Ecto neural progenitor cell (in vitro differentiated cells): ENCODE results near the gene SLC4A4.
"Not testable (repeated sequence)": the region's sequence is repeated elsewhere in the genome, so short reads cannot be mapped to it uniquely, and the experiment has no call there.

Experiments
- DNase-seq: peaks from one replicate; pipeline ENCODE4 v3.0.0-alpha.2; 2018; ENCODE audit warnings: low spot score

Gene SLC4A4

GRCh38 chr4:71360844-71361243, 22.0 kb downstream of the SLC4A4 start:
- DNase-seq, result no peak

GRCh38 chr4:71361476-71361875, 22.7 kb downstream of the SLC4A4 start:
- no peak for DNase-seq

- no peak for DNase-seq
These were observed 27.9 kb downstream of the SLC4A4 start for GRCh38 chr4:71366766-71367165.

GRCh38 chr4:71367546-71367945, 28.7 kb downstream of the SLC4A4 start:
- DNase-seq, result no peak

- DNase-seq, result no peak
These were observed 30.1 kb downstream of the SLC4A4 start for GRCh38 chr4:71368906-71369305.

GRCh38 chr4:71369536-71369935, 30.7 kb downstream of the SLC4A4 start:
- no peak for DNase-seq

- no peak for DNase-seq
These were observed 36.7 kb downstream of the SLC4A4 start for GRCh38 chr4:71375494-71375893.

GRCh38 chr4:71377561-71377960, 38.7 kb downstream of the SLC4A4 start:
- DNase-seq, result no peak

GRCh38 chr4:71379126-71379525, 40.3 kb downstream of the SLC4A4 start:
- DNase-seq, result no peak

GRCh38 chr4:71380788-71381187, 42.0 kb downstream of the SLC4A4 start:
- no peak for DNase-seq

- DNase-seq, result no peak
These were observed 43.5 kb downstream of the SLC4A4 start for GRCh38 chr4:71382125-71382899.

- DNase-seq, result no peak
These were observed 44.2 kb downstream of the SLC4A4 start for GRCh38 chr4:71382900-71383560.

GRCh38 chr4:71383984-71384383, 45.2 kb downstream of the SLC4A4 start:
- DNase-seq, result no peak

GRCh38 chr4:71389149-71389827, 50.5 kb downstream of the SLC4A4 start:
- DNase-seq, result no peak

- DNase-seq, result no peak
These were observed 53.3 kb downstream of the SLC4A4 start for GRCh38 chr4:71392109-71392508.

- DNase-seq, result no peak
These were observed 57.6 kb downstream of the SLC4A4 start for GRCh38 chr4:71396382-71396781.

GRCh38 chr4:71400810-71401209, 62.0 kb downstream of the SLC4A4 start:
- no peak for DNase-seq

GRCh38 chr4:71402616-71403015, 63.8 kb downstream of the SLC4A4 start:
- no peak for DNase-seq

GRCh38 chr4:71404049-71404448, 65.2 kb downstream of the SLC4A4 start:
- no peak for DNase-seq

- DNase-seq, result no peak
These were observed 67.0 kb downstream of the SLC4A4 start for GRCh38 chr4:71405791-71406190.

GRCh38 chr4:71406459-71406963, 67.7 kb downstream of the SLC4A4 start:
- DNase-seq, result no peak

- not testable (repeated sequence) for DNase-seq
These were observed 70.1 kb downstream of the SLC4A4 start for GRCh38 chr4:71408961-71409360.

GRCh38 chr4:71411981-71412380, 73.2 kb downstream of the SLC4A4 start:
- DNase-seq, result no peak
